Endometrial microvascular endothelial cells (primary cell): ENCODE data around the gene LRSAM1. TPM values are rescaled to one million over a fixed set of nuclear protein-coding genes. Genes with fewer than 3 reads are reported as not detected.

ENCODE experiments used
- in situ Hi-C: cut with HindIII; loops from 2 replicates; pipeline ENCODE4 v1.10.0; 2017; ENCODE audit warnings: low sequenced_read_pairs, low pct_unique_long_range_greater_than_20kb; ENCODE audit errors: inconsistent ontology term
- total RNA-seq: library from RNA; depleted of rRNA; stranded (reverse); fragments of >200 nt; gene quantifications from one replicate; pipeline ENCODE4 v1.2.3, GENCODE V29; 2015; ENCODE audit errors: inconsistent ontology term

The LRSAM1 gene
- total RNA-seq, 1 donor from 2014 or later = 20.3 TPM

DNA sequence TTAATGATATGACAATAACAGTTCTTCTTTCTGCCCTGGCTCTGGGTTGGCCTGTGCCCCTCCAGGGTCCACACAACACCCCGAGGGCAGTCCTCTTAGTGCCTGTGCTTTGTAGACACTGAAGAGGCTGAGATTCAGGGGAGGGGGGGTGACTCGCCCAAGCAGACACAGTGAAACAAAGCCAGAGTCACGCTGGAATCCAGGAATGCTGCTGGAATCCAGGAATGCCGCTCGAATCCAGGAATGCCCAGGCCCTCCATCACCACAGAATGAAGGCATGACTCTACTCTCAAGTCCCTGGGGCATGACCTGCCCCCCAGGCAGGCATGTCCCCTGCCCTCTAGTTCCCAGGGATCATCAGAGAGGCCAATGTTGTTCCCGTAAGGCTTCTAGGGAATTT lies 73.1 kb downstream of the LRSAM1 start:
- in situ Hi-C loops = no loop called here

DNA sequence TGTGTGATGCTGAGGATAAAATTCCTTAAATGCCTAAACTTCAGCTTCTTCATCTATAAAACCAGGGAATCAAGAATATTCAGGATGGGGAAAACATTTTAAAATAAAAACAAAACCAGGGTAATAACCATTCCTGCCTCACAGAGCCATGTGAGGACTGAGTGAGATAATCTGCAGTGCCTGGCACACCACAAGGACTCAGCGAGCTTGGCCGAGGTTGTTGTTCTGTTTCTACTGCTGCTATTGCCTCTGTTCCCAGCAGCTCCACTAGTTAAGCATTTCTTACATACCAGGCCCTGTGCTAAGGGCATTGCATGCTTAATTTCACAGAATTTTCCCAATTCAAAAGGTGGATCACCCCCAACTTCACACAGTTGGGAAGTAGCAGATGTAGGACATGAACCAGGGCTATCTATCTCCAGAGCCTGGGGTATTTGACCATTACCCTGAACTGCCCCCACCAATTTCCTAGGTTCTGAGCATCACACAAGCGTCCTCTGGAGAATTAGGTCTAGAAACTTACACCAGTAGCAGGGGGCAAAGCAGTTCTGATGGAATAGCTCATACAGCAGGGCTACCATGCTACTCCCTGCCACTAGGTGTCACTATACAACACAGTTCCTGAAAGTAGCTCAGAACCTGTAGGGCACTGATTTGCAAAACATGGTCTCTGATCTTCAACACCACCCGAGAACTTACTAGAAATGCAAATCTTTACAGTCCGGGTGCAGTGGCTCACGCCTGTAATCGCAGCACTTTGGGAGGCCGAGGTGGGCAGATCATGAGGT lies 74.3 kb downstream of the LRSAM1 start:
- in situ Hi-C loops = no loop called here

DNA sequence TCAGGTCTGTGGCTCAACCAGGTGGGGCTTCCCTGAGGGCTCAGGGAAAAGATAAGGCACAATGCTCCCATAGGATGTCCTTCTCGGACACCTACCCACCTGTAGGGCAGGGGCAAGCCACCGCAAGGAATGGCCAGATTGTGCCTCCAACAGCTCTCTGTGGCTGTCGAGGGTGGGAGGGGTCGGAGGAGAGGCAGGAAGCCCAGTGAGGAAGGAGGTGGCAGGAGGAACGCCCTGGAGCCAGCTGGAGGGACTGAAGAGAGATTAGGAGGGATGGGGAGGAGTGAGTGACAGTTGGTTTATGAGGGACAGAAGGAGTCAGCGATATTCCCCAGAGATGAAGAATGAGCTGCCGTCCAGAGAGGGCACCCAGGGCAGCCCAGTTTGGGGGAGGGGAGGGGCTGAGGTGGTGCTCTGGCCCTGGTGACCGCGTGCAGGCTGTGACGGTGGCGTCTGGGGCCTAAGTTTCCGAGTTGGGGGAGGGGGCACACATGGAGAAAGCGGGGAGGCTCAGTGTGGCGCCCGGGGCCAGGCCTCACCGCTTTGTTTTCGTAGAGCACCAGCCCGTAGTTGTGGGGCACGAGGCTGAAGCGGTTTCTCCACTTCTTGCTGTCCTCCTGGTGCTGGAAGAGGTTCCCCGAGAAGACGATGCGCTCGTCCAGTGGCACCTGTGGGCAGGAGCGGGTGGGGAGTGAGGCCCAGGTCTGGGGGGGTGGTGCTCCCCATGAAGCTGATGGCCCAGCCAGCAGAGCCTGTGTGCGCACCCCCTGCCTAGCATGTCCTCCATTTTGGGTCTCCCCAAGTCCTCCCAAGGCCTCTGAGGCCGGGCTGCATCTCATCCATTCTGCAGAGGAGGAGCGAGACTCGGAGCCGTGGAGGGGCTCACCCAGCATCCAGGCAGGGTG lies 75.6 kb downstream of the LRSAM1 start:
- in situ Hi-C loops = no loop called here

DNA sequence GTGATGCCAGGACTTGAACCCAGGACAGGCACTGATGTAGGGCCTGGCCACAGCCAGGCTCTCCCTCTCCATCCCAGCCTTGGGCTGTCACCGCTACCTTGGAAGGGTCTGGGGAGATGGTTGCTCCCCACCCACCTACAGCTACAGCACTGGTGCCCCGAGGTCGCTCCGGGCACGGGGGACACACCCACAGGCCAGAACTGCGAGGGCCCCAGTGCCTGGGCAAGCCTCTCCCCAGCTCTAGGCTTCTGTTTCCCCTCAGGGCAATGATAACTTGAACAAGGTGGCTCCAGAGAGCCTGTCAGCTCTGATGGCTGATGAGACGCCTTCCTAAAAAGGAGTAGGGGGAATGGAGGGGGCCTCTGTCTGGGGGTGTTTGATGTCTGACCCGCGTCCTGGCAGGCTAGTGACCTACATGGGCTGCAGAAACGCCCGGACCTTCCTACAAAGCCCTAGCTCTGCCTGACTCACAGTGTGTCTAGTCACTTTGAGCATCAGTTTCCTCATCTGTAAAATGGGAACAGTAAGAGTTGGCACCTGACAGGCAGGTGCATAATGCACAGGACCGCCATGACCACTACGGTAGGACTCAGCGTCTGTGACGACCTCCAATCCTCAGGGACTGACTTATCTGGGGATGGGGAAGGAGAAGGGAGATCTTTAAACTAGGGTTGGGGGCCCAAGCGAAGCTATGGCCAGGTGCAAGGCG lies 76.4 kb downstream of the LRSAM1 start:
- in situ Hi-C loops = no loop called here

DNA sequence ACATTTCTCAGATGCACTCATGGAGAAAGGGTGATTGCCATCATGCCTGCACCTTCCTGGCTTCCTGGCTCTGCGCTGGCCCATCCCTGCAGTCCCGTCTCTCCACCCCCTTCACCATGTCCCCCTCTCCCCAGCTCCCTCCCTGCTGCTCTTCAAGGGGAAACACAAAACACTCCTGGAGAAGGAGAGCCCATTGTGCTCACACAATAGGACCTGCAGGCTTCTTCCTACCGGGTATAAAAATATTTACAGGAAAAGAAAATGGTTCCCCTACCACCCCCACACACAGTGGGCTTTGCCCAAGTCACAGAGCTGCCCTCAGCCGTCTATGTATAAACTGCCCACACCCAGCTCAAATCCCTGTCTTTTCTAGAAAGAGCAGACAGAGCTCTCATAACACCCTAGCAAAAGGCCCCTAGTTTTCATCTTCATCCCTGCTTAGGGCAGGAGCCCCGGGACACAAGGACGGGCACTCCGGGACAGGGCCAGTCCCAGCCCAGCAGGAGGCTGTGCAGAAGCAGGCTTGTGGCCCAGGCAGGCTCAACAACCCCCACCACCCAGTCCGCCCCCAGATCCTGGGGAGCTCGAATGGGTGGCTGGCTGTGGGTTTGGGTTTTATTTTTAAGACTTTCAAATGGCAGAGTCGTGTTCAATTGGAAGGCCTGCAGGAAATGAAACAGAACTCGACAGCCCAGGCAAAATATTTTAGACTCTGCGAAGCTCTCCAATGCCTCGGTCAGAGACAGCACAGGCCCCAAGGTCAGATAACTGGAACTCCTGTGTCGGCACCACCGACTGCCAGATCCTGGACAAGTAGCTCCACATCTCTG lies 77.3 kb downstream of the LRSAM1 start:
- in situ Hi-C loops = no loop called here

DNA sequence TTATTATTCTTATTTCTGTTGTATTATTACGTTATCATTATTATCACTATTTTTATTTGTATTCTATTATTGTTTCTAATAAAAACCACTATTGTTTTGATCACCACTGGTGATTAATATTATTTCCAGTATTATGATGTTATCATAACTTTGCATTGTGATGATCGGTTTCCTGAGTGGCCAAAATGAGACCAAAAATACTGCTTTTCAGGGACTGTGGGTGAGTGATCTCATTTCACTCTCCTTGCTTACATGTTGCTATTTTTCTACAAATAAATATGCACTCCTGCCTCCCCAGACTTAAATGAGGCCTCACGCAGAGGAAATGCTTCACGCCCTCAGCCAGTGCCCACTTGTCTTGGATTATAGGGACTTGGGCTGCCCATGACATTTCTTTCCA lies 78.4 kb downstream of the LRSAM1 start:
- in situ Hi-C loops = no loop called here

DNA sequence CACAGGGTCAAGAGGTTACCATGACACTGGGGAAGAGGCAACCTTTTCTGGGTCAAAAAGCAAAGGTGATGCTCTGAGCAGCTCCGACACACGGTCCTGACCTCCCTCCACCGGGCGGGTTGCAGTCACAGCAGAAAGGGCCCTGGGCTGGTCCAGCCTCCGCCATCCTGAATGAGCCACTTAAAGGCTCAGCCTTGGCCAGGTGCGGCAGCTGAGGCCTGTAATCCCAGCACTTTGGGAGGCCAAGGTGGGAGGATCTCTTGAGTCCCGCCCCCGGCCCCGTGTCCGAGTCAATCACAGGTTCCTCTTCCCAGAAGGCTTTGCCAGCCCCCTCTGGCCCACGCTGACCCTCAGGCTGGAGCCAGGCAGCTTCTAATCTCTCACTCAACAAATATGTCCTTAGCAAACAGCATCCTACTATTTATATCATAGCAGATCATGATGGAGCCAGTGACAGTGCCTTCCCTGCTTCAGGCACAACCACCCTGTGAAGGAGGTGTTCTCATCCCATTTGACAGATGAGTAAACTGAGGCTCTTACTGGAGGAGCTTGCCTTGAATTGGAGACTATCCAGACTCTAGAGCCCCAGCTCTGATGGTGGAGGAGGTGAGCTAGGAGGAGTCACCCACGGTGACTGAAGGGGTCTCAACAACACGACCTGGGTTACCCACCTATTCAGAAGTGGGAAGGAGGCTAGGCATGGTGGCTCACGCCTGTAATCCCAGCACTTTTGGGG lies 79.1 kb downstream of the LRSAM1 start:
- in situ Hi-C loops = no loop called here

DNA sequence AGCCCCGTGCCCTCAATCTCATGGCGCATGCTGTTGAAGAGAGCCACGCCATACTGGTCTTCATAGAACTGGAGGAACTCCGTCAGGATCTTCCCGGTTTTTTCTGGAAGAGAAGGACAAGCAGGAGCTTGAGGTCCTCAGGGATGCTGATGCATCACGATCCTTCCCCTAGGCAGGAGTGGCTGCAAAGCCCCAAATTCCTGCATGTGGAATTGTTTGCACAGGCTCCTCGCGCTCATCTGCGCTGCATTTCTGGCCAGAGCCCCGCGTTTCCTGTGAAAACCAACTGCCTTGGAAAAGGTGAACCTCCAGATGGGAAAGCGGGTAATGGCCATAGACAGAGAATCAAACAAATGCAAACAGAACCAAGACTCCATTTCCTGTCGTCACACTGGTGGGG lies 80.4 kb downstream of the LRSAM1 start:
- in situ Hi-C loops = no loop called here

DNA sequence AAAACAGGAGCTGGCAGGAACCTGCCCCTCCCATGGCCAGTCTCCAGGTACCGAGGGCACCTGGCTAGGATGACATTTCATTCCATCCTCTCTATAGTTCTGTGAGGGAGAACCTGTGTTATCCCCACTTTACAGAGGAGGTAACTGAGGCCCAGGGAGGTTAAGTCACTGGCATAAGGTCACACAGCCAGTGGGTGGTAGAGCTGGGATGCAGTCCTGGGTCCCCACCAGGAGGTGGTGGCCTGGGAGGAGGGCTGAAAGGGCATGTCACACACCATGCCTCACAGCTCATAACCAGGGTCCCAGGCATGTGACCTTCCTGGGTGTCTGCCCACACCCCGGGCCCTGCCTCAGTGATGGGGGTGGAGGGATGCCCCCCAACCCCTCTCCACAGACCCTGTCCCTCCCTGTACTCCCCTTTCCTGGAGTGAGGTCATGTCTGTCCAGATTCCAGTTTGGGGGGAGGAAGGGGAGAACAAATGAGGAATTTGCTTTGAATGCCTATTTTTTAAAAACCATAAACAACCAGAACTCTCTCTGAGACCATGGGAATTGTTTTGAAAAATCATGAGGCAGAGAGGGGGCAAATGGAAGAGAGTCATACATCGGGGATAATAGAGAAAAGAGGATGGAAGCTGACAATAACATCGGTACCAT lies 83.1 kb downstream of the LRSAM1 start:
- in situ Hi-C loops = no loop called here

DNA sequence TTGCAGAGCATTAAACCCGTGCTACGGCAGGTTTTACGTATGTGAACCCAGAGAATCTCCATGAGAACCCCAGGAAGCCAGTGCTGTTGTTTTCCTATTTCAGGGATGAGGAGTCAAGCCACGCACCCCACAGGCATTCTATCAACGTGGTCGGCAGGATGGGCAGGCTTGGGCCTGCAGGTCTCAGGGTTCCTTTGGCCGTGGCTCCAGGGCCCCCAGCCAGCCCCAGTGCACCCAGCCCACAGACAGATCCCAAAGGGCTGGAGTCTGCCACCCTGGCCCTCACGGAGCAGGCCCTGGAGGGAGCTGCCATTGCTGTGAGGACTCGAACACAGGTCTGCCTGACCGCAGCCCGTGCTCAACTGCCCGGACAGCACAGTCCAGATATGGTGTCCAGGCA lies 83.6 kb downstream of the LRSAM1 start:
- in situ Hi-C loops = no loop called here

DNA sequence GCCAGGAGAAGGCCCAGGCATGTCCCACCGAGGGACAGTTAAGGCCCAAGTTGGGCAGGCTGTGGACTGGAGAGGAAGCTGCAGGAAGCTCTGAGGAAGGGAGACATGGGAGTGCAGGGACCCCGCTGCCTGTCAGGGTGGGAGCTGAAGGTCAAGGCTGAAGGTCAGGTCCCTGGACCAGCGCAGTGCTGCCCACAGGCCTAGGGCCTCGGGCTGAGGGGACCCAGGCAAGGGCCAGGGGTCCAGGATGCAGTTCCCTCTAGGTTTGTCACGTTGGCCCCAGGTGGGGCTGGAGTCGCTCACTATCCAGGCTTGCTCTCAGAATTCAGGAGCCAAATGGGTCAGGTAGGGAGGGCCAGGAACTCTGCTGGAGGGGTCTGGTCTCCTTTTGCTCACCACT lies 84.1 kb downstream of the LRSAM1 start:
- in situ Hi-C loops = no loop called here

DNA sequence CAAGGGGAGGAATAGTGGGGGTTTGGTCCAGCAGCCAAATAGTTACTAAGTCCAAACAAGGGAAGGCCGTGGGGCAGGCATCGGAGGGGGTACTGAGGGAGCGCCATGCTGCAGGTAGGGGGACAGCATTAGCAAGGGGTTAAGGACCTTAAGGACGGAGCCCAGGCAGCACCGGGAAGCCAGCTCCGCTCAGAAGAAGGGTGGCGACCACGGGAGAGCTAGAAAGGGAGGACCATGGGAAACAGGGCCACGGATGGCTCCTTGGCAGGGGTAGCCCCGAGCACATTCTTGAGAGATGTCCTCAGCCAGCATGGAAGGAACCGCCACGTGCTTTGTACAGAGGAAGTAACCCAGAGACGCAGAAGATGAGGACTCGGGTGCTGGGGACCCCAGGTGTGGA lies 84.5 kb downstream of the LRSAM1 start:
- in situ Hi-C loops = no loop called here

DNA sequence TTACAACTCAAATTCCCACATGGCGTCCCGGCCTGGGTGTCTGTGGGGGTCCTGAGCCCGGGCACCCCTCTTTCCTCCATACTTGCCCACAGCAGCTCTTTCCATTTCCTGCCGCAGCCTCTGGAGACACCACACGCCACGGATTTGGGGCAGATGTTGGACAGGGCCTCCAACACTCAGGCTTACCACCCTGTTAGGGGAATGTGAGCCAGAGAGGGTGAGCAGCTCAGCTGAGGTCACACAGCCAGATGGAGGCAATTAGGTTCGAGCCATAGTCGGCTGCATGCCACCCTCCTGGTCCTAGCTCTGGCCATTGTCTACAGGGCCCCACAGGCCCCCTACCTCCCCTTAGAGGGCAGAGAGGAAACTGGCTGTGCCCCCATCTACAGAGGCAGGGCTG lies 85.2 kb downstream of the LRSAM1 start:
- in situ Hi-C loops = no loop called here

DNA sequence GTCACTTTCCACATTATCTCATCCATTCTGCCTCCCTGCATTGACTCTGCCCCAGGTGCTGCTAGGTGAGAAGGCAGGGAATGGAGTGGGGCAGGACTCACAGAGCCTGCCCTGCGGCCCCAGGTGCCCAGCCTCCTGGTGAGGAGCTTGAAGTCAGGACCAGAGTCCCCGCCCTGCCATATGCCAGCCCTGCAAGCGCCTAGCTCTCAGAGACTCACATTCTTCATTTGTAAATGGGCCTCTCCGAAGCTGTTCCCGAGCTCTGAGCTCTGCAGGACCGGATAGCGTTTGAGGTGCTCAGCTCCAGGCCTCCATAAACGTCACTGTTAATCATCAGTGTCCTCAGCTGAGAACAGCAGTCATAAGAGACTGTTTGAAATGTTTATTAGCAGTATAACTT lies 85.7 kb downstream of the LRSAM1 start:
- in situ Hi-C loops = no loop called here

DNA sequence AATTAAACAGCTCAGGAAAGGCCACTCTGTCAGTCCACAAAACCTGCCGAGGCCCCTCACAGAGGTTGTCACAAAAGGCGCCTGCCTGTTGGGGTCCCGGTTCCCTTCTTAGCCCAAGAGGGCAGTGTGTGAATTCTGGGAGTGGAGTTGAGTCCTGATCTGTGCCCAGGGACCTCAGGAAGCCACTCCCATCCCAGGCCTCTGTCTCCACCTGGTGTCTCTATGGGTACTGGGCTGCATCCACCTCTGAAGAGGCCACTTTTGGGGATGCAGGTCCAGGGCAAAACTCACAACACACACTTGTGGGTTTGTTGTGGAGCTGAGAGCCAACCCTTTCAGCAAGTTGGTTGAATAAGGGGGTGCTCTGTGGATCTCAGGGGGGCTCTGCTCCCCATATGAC lies 86.5 kb downstream of the LRSAM1 start:
- in situ Hi-C loops = no loop called here

DNA sequence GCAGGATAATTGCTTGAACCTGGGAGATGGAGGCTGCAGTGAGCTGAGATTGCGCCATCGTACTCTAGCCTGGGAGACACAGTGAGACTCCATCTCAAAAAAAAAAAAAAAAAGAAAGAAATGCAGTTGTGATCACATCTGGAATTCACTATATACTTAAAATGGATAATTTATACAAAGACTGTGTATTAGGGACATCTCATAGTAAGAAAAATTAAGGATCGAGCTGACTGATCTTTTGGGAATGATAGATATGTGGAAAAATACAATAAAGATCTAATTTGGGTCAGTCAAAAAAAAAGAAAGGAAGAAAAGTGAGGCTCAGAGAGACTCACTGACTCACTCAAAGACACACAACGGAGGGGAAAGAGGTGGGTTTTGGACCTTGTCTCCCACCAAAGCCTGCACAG lies 87.5 kb downstream of the LRSAM1 start:
- in situ Hi-C loops = no loop called here

DNA sequence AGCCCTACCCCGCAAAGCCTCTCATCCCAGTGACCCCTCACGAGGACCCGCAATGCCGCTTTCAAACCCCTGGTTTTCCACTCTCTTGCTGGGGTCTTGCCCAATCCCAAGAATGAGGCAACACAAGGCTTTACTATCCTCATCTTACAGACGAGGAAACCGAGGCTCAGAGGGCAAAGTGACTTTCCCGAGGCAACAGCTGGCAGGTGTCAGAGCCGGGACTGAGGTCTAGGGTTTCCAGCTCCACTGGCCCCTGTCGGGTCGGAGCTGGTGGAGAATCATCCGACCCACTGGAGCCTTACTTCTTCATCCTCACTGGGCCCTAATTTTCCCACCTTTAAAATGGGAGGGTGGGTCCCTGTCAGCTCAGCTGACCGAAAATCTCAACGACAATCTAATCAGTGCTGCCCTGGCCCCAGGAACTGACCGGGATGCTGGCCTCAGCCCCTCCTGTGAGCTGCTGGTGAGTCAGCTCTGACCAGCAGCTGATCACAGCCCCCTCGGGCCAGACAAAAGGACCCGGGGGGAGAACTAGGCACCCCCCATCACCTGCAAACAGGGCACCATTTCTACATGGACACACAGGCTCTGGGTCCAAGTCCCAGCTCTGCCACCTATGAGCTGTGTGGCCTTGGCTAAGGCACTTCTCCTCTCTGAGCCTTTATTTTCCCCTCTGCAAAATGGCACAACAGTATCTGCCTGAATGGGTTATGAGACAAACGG lies 88.1 kb downstream of the LRSAM1 start:
- in situ Hi-C loops = no loop called here
